Panc1 (cell line): ENCODE results near the gene SEC14L2. TPM values are rescaled to one million over a fixed set of nuclear protein-coding genes. Genes with fewer than 3 reads are reported as not detected.

Source experiments
- ATAC-seq: fragments of 200-7000 bp; cut with Tn5 transposase; 2 replicates; pipeline ENCODE4 v1.9.1; 2020; ENCODE audit warnings: mild to moderate bottlenecking, moderate library complexity
- BruUV-seq: library from RNA; stranded (reverse); fragments of 400-500 nt; replicated peaks from 2 replicates; lab custom pipeline; 2021; lab: Mats Ljungman, UMichigan
- CTCF ChIA-PET: fragments of 300-600 bp; sonication (Branson Sonifier 250); formaldehyde crosslinking; loops from one replicate; lab custom pipeline; 2022; ENCODE audit warnings: antibody characterized with exemption; lab: Charles Lee
- POLR2A ChIA-PET: fragments of 300-600 bp; sonication (Branson Sonifier 250); formaldehyde crosslinking; loops from one replicate; lab custom pipeline; 2022; ENCODE audit warnings: antibody characterized with exemption; lab: Charles Lee
- DNase-seq: peaks from one replicate; pipeline ENCODE4 v3.0.0-alpha.2; 2010; ENCODE audit warnings: low read depth, low spot score
- H3K27ac ChIP-seq: 2 replicates; pipeline ENCODE4 v1.5.1; 2011; ENCODE audit warnings: mild to moderate bottlenecking, low read length, inconsistent platforms
- H3K27me3 ChIP-seq: fragments of 200-500 bp; sonication (Bioruptor generic); 2 replicates; pipeline ENCODE4 v1.6.0; 2014; ENCODE audit warnings: low read length, inconsistent platforms; ENCODE audit not compliant: control insufficient read depth, insufficient read depth
- H3K36me3 ChIP-seq: fragments of 200-500 bp; sonication (Bioruptor generic); 2 replicates; pipeline ENCODE4 v1.5.1; 2014; ENCODE audit warnings: inconsistent platforms, mild to moderate bottlenecking, low read length, moderate library complexity; ENCODE audit not compliant: control insufficient read depth, insufficient read depth
- H3K4me1 ChIP-seq: 2 replicates; pipeline ENCODE4 v1.5.1; 2011; ENCODE audit warnings: inconsistent platforms, mild to moderate bottlenecking, low read length, moderate library complexity; ENCODE audit not compliant: control insufficient read depth, insufficient read depth
- H3K4me3 ChIP-seq, 2 experiments: 2 replicates each; pipeline ENCODE4 v1.5.1; 2011 to 2012; ENCODE audit warnings: low read depth in 2 of 2, low read length in 2 of 2, mild to moderate bottlenecking in 2 of 2, inconsistent platforms in 1 of 2, moderate library complexity in 1 of 2
- H3K9me3 ChIP-seq: fragments of 200-500 bp; sonication (Bioruptor generic); 2 replicates; pipeline ENCODE4 v1.5.1; 2014; ENCODE audit warnings: low read depth, mild to moderate bottlenecking, inconsistent platforms, low read length, moderate library complexity; ENCODE audit not compliant: control insufficient read depth, insufficient read depth
- POLR2AphosphoS5 ChIP-seq: IDR thresholded peaks from 2 replicates; pipeline ENCODE4 v1.6.1; 2012; ENCODE audit warnings: mild to moderate bottlenecking, low read depth, low read length, moderate library complexity
- REST ChIP-seq, 2 experiments: IDR thresholded peaks; 2 replicates each; pipeline ENCODE4 v1.6.1; 2011 to 2012; ENCODE audit warnings: low read depth in 2 of 2, control low read depth in 1 of 2, low read length in 1 of 2, mild to moderate bottlenecking in 1 of 2, moderate library complexity in 1 of 2; ENCODE audit not compliant: insufficient read depth in 1 of 2
- SIN3A ChIP-seq: IDR thresholded peaks from 2 replicates; pipeline ENCODE4 v1.6.1; 2012; ENCODE audit warnings: low read depth, mild to moderate bottlenecking, low read length, moderate library complexity, borderline replicate concordance; ENCODE audit not compliant: insufficient read depth
- TCF7L2 ChIP-seq: IDR thresholded peaks from 2 replicates; pipeline ENCODE4 v1.6.1; 2011; ENCODE audit warnings: mild to moderate bottlenecking, low read depth, low read length, inconsistent platforms
- in situ Hi-C: cut with HindIII; loops from 2 replicates; pipeline ENCODE4 v1.10.0; 2016; ENCODE audit warnings: low sequenced_read_pairs, low pct_unique_long_range_greater_than_20kb
- intact Hi-C: fragments of 100-400 bp; cut with micrococcal nuclease; formaldehyde crosslinking; loops from one replicate; pipeline ENCODE4 v1.10.0; 2022; ENCODE audit not compliant: unreplicated experiment
- total RNA-seq: library from RNA; stranded (reverse); gene quantifications from one replicate; pipeline ENCODE4 v1.2.1, GENCODE V29; 2021; ENCODE audit not compliant: unreplicated experiment
- TF ChIP-seq, protein P1 (sequence below): fragments of 450-650 bp; IDR thresholded peaks from 2 replicates; pipeline ENCODE4 v1.5.1; 2017; ENCODE audit warnings: mild to moderate bottlenecking

Gene SEC14L2
- total RNA-seq, 1 experiment from 2014 or later: 10.7 TPM

GRCh38 chr22:30474121-30474520 is 77.3 kb downstream of the SEC14L2 start:
- CTCF ChIA-PET: no interaction called here
- no TSS peak for BruUV-seq
- DNase-seq (no peak), ATAC-seq (no peak)
- POLR2A ChIA-PET: no interaction called here
- in situ Hi-C loops: no loop called here
- Histone ChIP-seq H3K4me3 (no peak overlapping the region), H3K4me1 (no peaks in the 10 kb centered on the region), H3K9me3 (no peaks in the 10 kb centered on the region), H3K36me3 (no peaks in the 10 kb centered on the region), H3K27ac (no peak overlapping the region), H3K27me3 (no peaks in the 10 kb centered on the region; the same call in 1 of the 2 replicates)
- intact Hi-C loops: no loop called here
- TF ChIP-seq TCF7L2: no peak
- TF ChIP-seq SIN3A: no peak
- TF ChIP-seq REST (IDR thresholded peaks at IDR 0.05; ENCODE audit: insufficient read depth in 1 of 2, low read depth in 2 of 2, low read length in 1 of 2): no peak
- no peak for TF ChIP-seq POLR2AphosphoS5
- TF ChIP-seq, protein P1, sequence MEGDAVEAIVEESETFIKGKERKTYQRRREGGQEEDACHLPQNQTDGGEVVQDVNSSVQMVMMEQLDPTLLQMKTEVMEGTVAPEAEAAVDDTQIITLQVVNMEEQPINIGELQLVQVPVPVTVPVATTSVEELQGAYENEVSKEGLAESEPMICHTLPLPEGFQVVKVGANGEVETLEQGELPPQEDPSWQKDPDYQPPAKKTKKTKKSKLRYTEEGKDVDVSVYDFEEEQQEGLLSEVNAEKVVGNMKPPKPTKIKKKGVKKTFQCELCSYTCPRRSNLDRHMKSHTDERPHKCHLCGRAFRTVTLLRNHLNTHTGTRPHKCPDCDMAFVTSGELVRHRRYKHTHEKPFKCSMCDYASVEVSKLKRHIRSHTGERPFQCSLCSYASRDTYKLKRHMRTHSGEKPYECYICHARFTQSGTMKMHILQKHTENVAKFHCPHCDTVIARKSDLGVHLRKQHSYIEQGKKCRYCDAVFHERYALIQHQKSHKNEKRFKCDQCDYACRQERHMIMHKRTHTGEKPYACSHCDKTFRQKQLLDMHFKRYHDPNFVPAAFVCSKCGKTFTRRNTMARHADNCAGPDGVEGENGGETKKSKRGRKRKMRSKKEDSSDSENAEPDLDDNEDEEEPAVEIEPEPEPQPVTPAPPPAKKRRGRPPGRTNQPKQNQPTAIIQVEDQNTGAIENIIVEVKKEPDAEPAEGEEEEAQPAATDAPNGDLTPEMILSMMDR: no peak

Other genes with a start within 250 kb of the SEC14L2 start
- gene LIF, start 150.3 kb upstream of the SEC14L2 start, total RNA-seq: 34.4 TPM
- not detected for gene OSM, start 130.2 kb upstream of the SEC14L2 start, total RNA-seq
- 6.7 TPM for gene CASTOR1, start 107.5 kb upstream of the SEC14L2 start, total RNA-seq
- gene TBC1D10A, start 70.1 kb upstream of the SEC14L2 start, total RNA-seq: 14.9 TPM
- 176 TPM for gene SF3A1, start 40.1 kb upstream of the SEC14L2 start, total RNA-seq
- gene CCDC157, start 40.0 kb upstream of the SEC14L2 start, total RNA-seq: 2.1 TPM
- gene RNF215, start 9.6 kb upstream of the SEC14L2 start, total RNA-seq: 35.8 TPM
- 21.5 TPM for gene MTFP1, start 28.8 kb downstream of the SEC14L2 start, total RNA-seq
- not detected for gene SEC14L3, start 75.0 kb downstream of the SEC14L2 start, total RNA-seq
- 2.4 TPM for gene SEC14L4, start 108.7 kb downstream of the SEC14L2 start, total RNA-seq
- not detected for gene SEC14L6, start 149.7 kb downstream of the SEC14L2 start, total RNA-seq
- gene GAL3ST1, start 177.6 kb downstream of the SEC14L2 start, total RNA-seq: 1.1 TPM
- gene PES1, start 194.9 kb downstream of the SEC14L2 start, total RNA-seq: 111 TPM
- 2.4 TPM for gene TCN2, start 210.2 kb downstream of the SEC14L2 start, total RNA-seq
- 5.5 TPM for gene SLC35E4, start 238.8 kb downstream of the SEC14L2 start, total RNA-seq